Measurements from ENCODE around the gene MAP7. TPM values are rescaled to one million over a fixed set of nuclear protein-coding genes. Genes with fewer than 3 reads are reported as not detected.

The MAP7 gene
- total and polyA plus RNA-seq, 7 experiments from 2014 or later: 0.13 to 1.1 (median 0.17) TPM

DNA sequence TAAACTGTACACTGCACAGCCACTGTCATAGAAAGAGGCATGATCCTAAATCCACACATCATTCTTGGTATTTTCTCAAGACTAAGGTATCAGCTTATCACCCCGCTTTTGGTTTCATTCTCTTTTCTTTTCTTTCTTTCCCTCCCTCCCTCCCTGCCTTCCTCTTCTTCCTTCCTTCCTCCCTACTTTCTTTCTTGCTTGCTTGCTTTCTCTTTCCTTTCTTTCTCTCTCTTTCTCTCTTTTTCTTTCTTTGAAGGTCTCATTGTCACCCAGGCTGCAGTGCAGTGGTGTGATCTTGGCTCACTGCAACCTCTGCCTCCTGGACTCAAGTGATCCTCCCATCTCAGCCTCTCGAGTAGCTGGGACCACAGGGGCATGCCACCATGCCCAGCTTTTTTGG is 81.1 kb downstream of the MAP7 start:
- H3K27ac Mint-ChIP-seq: no peak overlapping the region
- Histone ChIP-seq H3K9me3 (ENCODE audit: control insufficient read depth in 2 of 3, low read length in 3 of 3) (no peaks in the 10 kb centered on the region), H3K27ac (ENCODE audit: low read depth, low read length) (no peak overlapping the region), H3K27me3 (ENCODE audit: control insufficient read depth in 2 of 2, insufficient read depth in 2 of 2, low read length in 2 of 2) (no peaks in the 10 kb centered on the region), H3K36me3 (ENCODE audit: control insufficient read depth in 2 of 3, insufficient read depth in 3 of 3, low read length in 3 of 3) (no peaks in the 10 kb centered on the region), H3K4me3 (ENCODE audit: low read length) (no peak overlapping the region), H3K4me1 (ENCODE audit: control insufficient read depth in 2 of 2, insufficient read depth in 2 of 2, low read length in 2 of 2) (no peaks in the 10 kb centered on the region)
- H3K27me3 Mint-ChIP-seq: peaks cover 5 to 34% (median 9%) of the 10 kb centered on the region in 5 donors
- no peaks in the 10 kb centered on the region for H3K9me3 Mint-ChIP-seq
- intact Hi-C loops (cut with micrococcal nuclease): no loop called here
- peaks cover 0 to 13% (median 8%) of the 10 kb centered on the region in 7 donors for H3K4me1 Mint-ChIP-seq
- POLR2A ChIA-PET: no interaction called here
- CTCF ChIA-PET: no interaction called here
- H3K4me3 Mint-ChIP-seq: peak overlapping the region in 1 of 10 donors; percentile 53
- H3K36me3 Mint-ChIP-seq: no peaks in the 10 kb centered on the region
- DNase-seq: no peak
- ATAC-seq: no peak

DNA sequence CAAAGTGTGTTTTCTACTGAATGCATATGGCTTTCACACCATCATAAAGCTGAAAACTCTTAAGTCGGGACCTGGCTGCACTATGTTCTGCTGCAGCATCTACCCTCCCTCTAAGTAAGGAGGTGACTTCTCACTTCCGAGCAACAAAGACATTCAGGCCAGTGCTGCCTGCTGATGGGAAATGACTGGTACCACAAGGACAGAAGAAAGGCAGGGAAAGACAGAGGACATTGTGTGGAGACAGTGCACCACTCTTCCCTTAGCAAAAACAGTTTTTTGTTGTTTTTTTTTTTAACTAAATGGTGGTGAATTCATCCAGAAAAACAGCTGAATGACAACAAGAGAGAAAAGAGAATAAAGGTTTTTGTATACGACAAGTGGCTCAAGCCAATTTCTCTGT is 81.5 kb downstream of the MAP7 start:
- intact Hi-C loops (cut with micrococcal nuclease): no loop called here
- Histone ChIP-seq H3K27ac (ENCODE audit: low read depth, low read length) (no peak overlapping the region), H3K27me3 (ENCODE audit: control insufficient read depth in 2 of 2, insufficient read depth in 2 of 2, low read length in 2 of 2) (no peaks in the 10 kb centered on the region), H3K4me1 (ENCODE audit: control insufficient read depth in 2 of 2, insufficient read depth in 2 of 2, low read length in 2 of 2) (no peaks in the 10 kb centered on the region), H3K4me3 (ENCODE audit: low read length) (no peak overlapping the region), H3K9me3 (ENCODE audit: control insufficient read depth in 2 of 3, low read length in 3 of 3) (no peaks in the 10 kb centered on the region), H3K36me3 (ENCODE audit: control insufficient read depth in 2 of 3, insufficient read depth in 3 of 3, low read length in 3 of 3) (no peaks in the 10 kb centered on the region)
- POLR2A ChIA-PET: no interaction called here
- Mint-ChIP-seq H3K4me1 (peaks cover 0 to 18% (median 10%) of the 10 kb centered on the region in 7 donors), H3K27ac (no peak overlapping the region), H3K36me3 (no peaks in the 10 kb centered on the region), H3K4me3 (no peak overlapping the region), H3K27me3 (peaks cover 5 to 30% (median 13%) of the 10 kb centered on the region in 5 donors), H3K9me3 (no peaks in the 10 kb centered on the region)
- DNase-seq (no peak), ATAC-seq (no peak)
- CTCF ChIA-PET: no interaction called here

DNA sequence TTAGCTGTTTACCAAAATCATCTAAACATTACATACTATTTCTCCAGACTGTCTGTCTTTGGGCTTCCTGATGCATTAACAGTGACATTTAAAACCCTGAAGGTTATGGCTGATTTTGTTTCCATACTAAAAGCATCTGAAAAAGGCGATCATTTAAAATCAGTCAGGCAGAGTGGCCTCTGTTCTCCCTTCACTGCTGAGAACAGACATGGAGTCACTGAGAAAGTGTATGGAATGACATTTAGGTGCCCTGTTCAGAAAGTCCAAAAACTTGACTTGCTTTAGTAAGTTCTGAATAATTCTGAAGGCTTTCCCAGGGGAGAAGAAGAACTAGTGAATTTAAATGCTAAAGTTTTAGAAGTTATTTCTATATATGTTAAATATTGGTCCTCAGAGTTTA is 83.0 kb downstream of the MAP7 start:
- no peak for DNase-seq
- ATAC-seq: no peak
- Histone ChIP-seq H3K36me3 (ENCODE audit: control insufficient read depth in 2 of 3, insufficient read depth in 3 of 3, low read length in 3 of 3) (no peaks in the 10 kb centered on the region), H3K27ac (ENCODE audit: low read depth, low read length) (no peak overlapping the region), H3K4me3 (ENCODE audit: low read length) (no peak overlapping the region), H3K9me3 (ENCODE audit: control insufficient read depth in 2 of 3, low read length in 3 of 3) (no peaks in the 10 kb centered on the region), H3K27me3 (ENCODE audit: control insufficient read depth in 2 of 2, insufficient read depth in 2 of 2, low read length in 2 of 2) (no peaks in the 10 kb centered on the region), H3K4me1 (ENCODE audit: control insufficient read depth in 2 of 2, insufficient read depth in 2 of 2, low read length in 2 of 2) (no peaks in the 10 kb centered on the region)
- Mint-ChIP-seq H3K27me3 (peaks cover 0 to 31% (median 11%) of the 10 kb centered on the region in 5 donors), H3K36me3 (no peaks in the 10 kb centered on the region), H3K27ac (no peak overlapping the region), H3K4me1 (peaks cover 0 to 20% (median 12%) of the 10 kb centered on the region in 7 donors), H3K9me3 (no peaks in the 10 kb centered on the region), H3K4me3 (no peak overlapping the region)
- intact Hi-C loops (cut with micrococcal nuclease): no loop called here
- ChIA-PET POLR2A (no interaction called here), CTCF (no interaction called here)

DNA sequence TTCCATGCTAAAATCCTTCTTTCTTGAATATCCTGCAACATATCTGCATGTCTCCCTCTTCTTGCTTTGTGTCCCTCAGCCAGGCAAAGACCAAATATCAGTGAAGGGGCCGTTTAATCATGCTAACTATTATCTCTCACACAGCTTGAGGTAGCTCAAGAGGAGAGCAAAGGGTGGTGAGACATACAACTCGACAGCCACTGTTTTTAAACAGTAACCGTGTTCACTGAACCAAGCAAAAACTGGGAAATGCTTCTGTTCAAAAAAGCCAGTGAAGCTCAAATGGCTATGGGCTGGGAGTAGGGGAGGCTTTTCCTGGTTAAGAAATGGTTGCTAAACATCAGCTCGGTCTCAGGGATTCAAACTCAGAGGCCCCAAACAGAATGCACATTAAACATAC is 83.4 kb downstream of the MAP7 start:
- H3K9me3 ChIP-seq (ENCODE audit: control insufficient read depth in 2 of 3, low read length in 3 of 3): no peaks in the 10 kb centered on the region

DNA sequence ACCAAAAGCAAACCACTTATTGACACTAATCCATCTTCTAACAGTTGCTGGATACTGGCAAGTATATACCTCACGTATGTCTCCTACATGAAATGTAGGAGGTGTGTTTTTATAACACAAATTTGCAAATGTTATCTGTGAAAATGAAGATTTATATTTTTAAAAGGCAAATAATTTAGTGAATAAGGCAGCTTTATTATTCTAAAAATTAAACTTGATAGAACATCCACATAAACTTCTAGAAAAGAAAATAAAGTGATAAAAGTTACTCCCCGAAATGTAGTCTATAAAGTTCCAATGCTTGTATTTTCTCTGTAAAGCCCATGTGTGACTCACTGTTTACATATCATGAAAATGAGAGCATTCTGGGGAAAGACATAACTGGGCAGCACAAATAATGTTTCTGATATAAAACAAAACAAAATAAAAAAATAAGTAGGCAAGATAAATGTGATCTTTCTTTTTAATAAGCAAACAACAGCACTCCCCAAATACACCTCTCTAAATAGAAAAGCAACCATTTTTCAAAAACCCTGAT is 84.4 kb downstream of the MAP7 start:
- Histone ChIP-seq H3K4me3 (ENCODE audit: low read length) (no peak overlapping the region), H3K27ac (ENCODE audit: low read depth, low read length) (no peak overlapping the region), H3K27me3 (ENCODE audit: control insufficient read depth in 2 of 2, insufficient read depth in 2 of 2, low read length in 2 of 2) (no peaks in the 10 kb centered on the region), H3K9me3 (ENCODE audit: control insufficient read depth in 2 of 3, low read length in 3 of 3) (no peaks in the 10 kb centered on the region), H3K36me3 (ENCODE audit: control insufficient read depth in 2 of 3, insufficient read depth in 3 of 3, low read length in 3 of 3) (no peaks in the 10 kb centered on the region), H3K4me1 (ENCODE audit: control insufficient read depth in 2 of 2, insufficient read depth in 2 of 2, low read length in 2 of 2) (no peaks in the 10 kb centered on the region)
- ATAC-seq (no peak), DNase-seq (no peak)
- Mint-ChIP-seq H3K27ac (no peak overlapping the region), H3K27me3 (peaks cover 0 to 33% (median 11%) of the 10 kb centered on the region in 5 donors), H3K36me3 (no peaks in the 10 kb centered on the region), H3K4me3 (no peak overlapping the region), H3K9me3 (no peaks in the 10 kb centered on the region), H3K4me1 (peaks cover 0 to 14% (median 9%) of the 10 kb centered on the region in 7 donors)
- POLR2A ChIA-PET: no interaction called here
- intact Hi-C loops (cut with micrococcal nuclease): no loop called here
- CTCF ChIA-PET: no interaction called here

More for the DNA sequence above, 83.4 kb downstream of the MAP7 start:
- no peak overlapping the region for H3K4me3 Mint-ChIP-seq
- ChIA-PET POLR2A (no interaction called here), CTCF (no interaction called here)
- H3K27ac ChIP-seq (ENCODE audit: low read depth, low read length): no peak overlapping the region
- no peaks in the 10 kb centered on the region for H3K9me3 Mint-ChIP-seq
- no peaks in the 10 kb centered on the region for H3K36me3 Mint-ChIP-seq
- ATAC-seq (no peak), DNase-seq (no peak)
- intact Hi-C loops (cut with micrococcal nuclease): no loop called here
- H3K27ac Mint-ChIP-seq: no peak overlapping the region
- H3K4me1 Mint-ChIP-seq: peaks cover 0 to 19% (median 12%) of the 10 kb centered on the region in 7 donors
- H3K4me3 ChIP-seq (ENCODE audit: low read length): no peak overlapping the region
- no peaks in the 10 kb centered on the region for H3K27me3 ChIP-seq (ENCODE audit: control insufficient read depth in 2 of 2, insufficient read depth in 2 of 2, low read length in 2 of 2)
- no peaks in the 10 kb centered on the region for H3K4me1 ChIP-seq (ENCODE audit: control insufficient read depth in 2 of 2, insufficient read depth in 2 of 2, low read length in 2 of 2)
- no peaks in the 10 kb centered on the region for H3K36me3 ChIP-seq (ENCODE audit: control insufficient read depth in 2 of 3, insufficient read depth in 3 of 3, low read length in 3 of 3)
- H3K27me3 Mint-ChIP-seq: peaks cover 0 to 33% (median 11%) of the 10 kb centered on the region in 5 donors

DNA sequence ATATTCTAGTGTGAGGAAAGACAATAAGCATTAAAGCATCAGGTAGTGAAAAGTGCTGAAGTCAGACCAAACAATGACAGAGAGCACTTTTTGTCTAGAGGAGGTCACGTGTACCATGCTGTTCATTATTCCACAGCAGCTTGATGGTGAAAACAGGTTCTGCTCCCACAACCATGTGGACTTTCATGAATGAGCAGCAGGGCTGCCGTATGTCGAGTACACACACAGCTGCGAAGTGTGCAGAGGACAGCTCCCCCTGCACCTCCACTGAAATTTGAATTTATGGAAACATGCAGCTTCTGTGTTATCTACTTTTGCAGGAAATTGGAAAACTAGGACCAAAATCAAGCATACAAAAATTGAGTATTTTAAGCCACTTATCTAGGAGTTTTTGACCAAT is 85.3 kb downstream of the MAP7 start:
- no peak overlapping the region for H3K4me3 Mint-ChIP-seq
- DNase-seq (no peak), ATAC-seq (no peak)
- H3K4me1 ChIP-seq (ENCODE audit: control insufficient read depth in 2 of 2, insufficient read depth in 2 of 2, low read length in 2 of 2): no peaks in the 10 kb centered on the region
- H3K27me3 ChIP-seq (ENCODE audit: control insufficient read depth in 2 of 2, insufficient read depth in 2 of 2, low read length in 2 of 2): no peaks in the 10 kb centered on the region
- no peak overlapping the region for H3K27ac Mint-ChIP-seq
- peaks cover 0 to 33% (median 11%) of the 10 kb centered on the region in 5 donors for H3K27me3 Mint-ChIP-seq
- no peaks in the 10 kb centered on the region for H3K9me3 Mint-ChIP-seq
- intact Hi-C loops (cut with micrococcal nuclease): no loop called here
- ChIA-PET POLR2A (no interaction called here), CTCF (no interaction called here)
- peaks cover 0 to 14% (median 9%) of the 10 kb centered on the region in 7 donors for H3K4me1 Mint-ChIP-seq
- H3K36me3 Mint-ChIP-seq: no peaks in the 10 kb centered on the region
- no peak overlapping the region for H3K27ac ChIP-seq (ENCODE audit: low read depth, low read length)
- no peaks in the 10 kb centered on the region for H3K36me3 ChIP-seq (ENCODE audit: control insufficient read depth in 2 of 3, insufficient read depth in 3 of 3, low read length in 3 of 3)
- no peak overlapping the region for H3K4me3 ChIP-seq (ENCODE audit: low read length)
- no peaks in the 10 kb centered on the region for H3K9me3 ChIP-seq (ENCODE audit: control insufficient read depth in 2 of 3, low read length in 3 of 3)

DNA sequence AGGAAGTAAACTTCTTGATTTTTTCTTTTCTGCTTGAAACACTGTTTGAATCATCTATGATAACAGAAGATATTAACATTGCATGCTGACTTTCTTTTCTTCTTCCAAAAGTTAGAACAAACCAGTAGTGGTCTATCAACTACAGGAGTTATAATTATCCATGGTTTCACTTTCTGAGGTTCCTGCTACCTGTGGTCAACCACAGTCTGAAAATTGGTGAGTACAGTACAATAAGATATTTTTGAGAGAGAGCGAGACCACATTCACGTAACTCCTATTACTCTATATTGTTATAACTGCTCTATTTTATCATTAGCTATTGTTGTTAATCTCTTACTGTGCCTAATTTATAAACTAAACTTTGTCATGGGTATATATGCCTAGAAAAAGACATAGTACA is 86.1 kb downstream of the MAP7 start:
- intact Hi-C loops (cut with micrococcal nuclease): no loop called here
- peaks cover 0 to 11% (median 9%) of the 10 kb centered on the region in 7 donors for H3K4me1 Mint-ChIP-seq
- H3K9me3 Mint-ChIP-seq: no peaks in the 10 kb centered on the region

More for the DNA sequence above, 86.1 kb downstream of the MAP7 start:
- H3K27ac ChIP-seq (ENCODE audit: low read depth, low read length): no peak overlapping the region
- H3K4me3 Mint-ChIP-seq: no peak overlapping the region
- H3K4me3 ChIP-seq (ENCODE audit: low read length): no peak overlapping the region
- peaks cover 0 to 36% (median 11%) of the 10 kb centered on the region in 5 donors for H3K27me3 Mint-ChIP-seq
- DNase-seq (no peak), ATAC-seq (no peak)
- no peaks in the 10 kb centered on the region for H3K27me3 ChIP-seq (ENCODE audit: control insufficient read depth in 2 of 2, insufficient read depth in 2 of 2, low read length in 2 of 2)
- H3K27ac Mint-ChIP-seq: no peak overlapping the region
- no peaks in the 10 kb centered on the region for H3K36me3 Mint-ChIP-seq
- no peaks in the 10 kb centered on the region for H3K4me1 ChIP-seq (ENCODE audit: control insufficient read depth in 2 of 2, insufficient read depth in 2 of 2, low read length in 2 of 2)
- ChIA-PET CTCF (no interaction called here), POLR2A (no interaction called here)
- H3K9me3 ChIP-seq (ENCODE audit: control insufficient read depth in 2 of 3, low read length in 3 of 3): no peaks in the 10 kb centered on the region
- H3K36me3 ChIP-seq (ENCODE audit: control insufficient read depth in 2 of 3, insufficient read depth in 3 of 3, low read length in 3 of 3): no peaks in the 10 kb centered on the region
